Ishikawa (cell line): Measurements from ENCODE around the gene CSNK1G2.

Experiments
- CEBPB ChIP-seq: IDR thresholded peaks from 2 replicates; pipeline ENCODE4 v1.6.1; 2012
- CREB1 ChIP-seq: IDR thresholded peaks from 2 replicates; pipeline ENCODE4 v1.6.1; 2012; ENCODE audit warnings: low read depth
- EGR1 ChIP-seq: IDR thresholded peaks from 2 replicates; pipeline ENCODE4 v1.6.1; 2012
- EP300 ChIP-seq: IDR thresholded peaks from 2 replicates; pipeline ENCODE4 v1.6.1; 2012; ENCODE audit warnings: borderline replicate concordance
- FOXM1 ChIP-seq: IDR thresholded peaks from 2 replicates; pipeline ENCODE4 v1.6.1; 2012; ENCODE audit warnings: low read depth, borderline replicate concordance
- MAX ChIP-seq: IDR thresholded peaks from 2 replicates; pipeline ENCODE4 v1.6.1; 2012
- NFIC ChIP-seq: IDR thresholded peaks from 2 replicates; pipeline ENCODE4 v1.6.1; 2012
- RAD21 ChIP-seq: IDR thresholded peaks from 2 replicates; pipeline ENCODE4 v1.6.1; 2012; ENCODE audit warnings: low read depth
- REST ChIP-seq: IDR thresholded peaks from 2 replicates; pipeline ENCODE4 v1.6.1; 2012; ENCODE audit warnings: low read depth, mild to moderate bottlenecking
- TAF1 ChIP-seq: IDR thresholded peaks from 2 replicates; pipeline ENCODE4 v1.6.1; 2012; ENCODE audit warnings: low read depth, mild to moderate bottlenecking
- TCF12 ChIP-seq: IDR thresholded peaks from 2 replicates; pipeline ENCODE4 v1.6.1; 2012; ENCODE audit warnings: low read depth
- TEAD4 ChIP-seq: IDR thresholded peaks from 2 replicates; pipeline ENCODE4 v1.6.1; 2012
- USF1 ChIP-seq: IDR thresholded peaks from 2 replicates; pipeline ENCODE4 v1.6.1; 2012
- YY1 ChIP-seq: IDR thresholded peaks from 2 replicates; pipeline ENCODE4 v1.6.1; 2012; ENCODE audit warnings: low read depth
- ZBTB7A ChIP-seq: IDR thresholded peaks from 2 replicates; pipeline ENCODE4 v1.6.1; 2012; ENCODE audit warnings: low read depth

The CSNK1G2 gene

GRCh38 chr19:1984357-1984756 is 43.4 kb downstream of the CSNK1G2 start:
- TF ChIP-seq YY1 (no peak), ZBTB7A (no peak), CREB1 (no peak), EP300 (no peak), NFIC (no peak), MAX (no peak)

- TF ChIP-seq FOXM1 (no peak), TAF1 (no peak), ZBTB7A (no peak), EP300 (no peak), YY1 (no peak), NFIC (no peak), CEBPB (no peak), CREB1 (no peak), RAD21 (no peak), REST (no peak), TEAD4 (no peak), MAX (no peak), EGR1 (no peak), TCF12 (no peak), USF1 (no peak)
Measured at GRCh38 chr19:1985588-1986356, 44.8 kb downstream of the CSNK1G2 start.

- TF ChIP-seq YY1 (no peak), CREB1 (no peak), REST (no peak), ZBTB7A (no peak), EP300 (no peak), CEBPB (no peak), RAD21 (no peak), FOXM1 (no peak), TAF1 (no peak), TEAD4 (no peak)
Measured at GRCh38 chr19:1986357-1987162, 45.6 kb downstream of the CSNK1G2 start.

GRCh38 chr19:1987197-1988187 is 46.5 kb downstream of the CSNK1G2 start:
- TF ChIP-seq USF1, result no peak
- TF ChIP-seq FOXM1, result no peak
- no peak for TF ChIP-seq EP300
- no peak for TF ChIP-seq CEBPB
- no peak for TF ChIP-seq TEAD4
- TF ChIP-seq NFIC, result no peak
- TF ChIP-seq CREB1, result no peak
- no peak for TF ChIP-seq RAD21
- TF ChIP-seq EGR1, result no peak
- TF ChIP-seq TAF1, result no peak
- TF ChIP-seq ZBTB7A, result no peak
- TF ChIP-seq YY1, result no peak
- TF ChIP-seq TCF12, result no peak
- no peak for TF ChIP-seq MAX
- TF ChIP-seq REST, result no peak
